ENCODE measurements around the gene TMEM97.

The TMEM97 gene

GRCh38 chr17:28365487-28365886, 46.5 kb downstream of the TMEM97 start:
- Histone ChIP-seq H3K9me3 (ENCODE audit: low read length) (no peaks in the 10 kb centered on the region), H3K27me3 (ENCODE audit: insufficient read depth, low read length) (no peaks in the 10 kb centered on the region), H3K79me2 (ENCODE audit: insufficient read depth, low read length) (no peaks in the 10 kb centered on the region), H3K27ac (ENCODE audit: low read depth, low read length, poor library complexity, severe bottlenecking) (no peak overlapping the region), H3K4me2 (ENCODE audit: low read length) (no peak overlapping the region), H3K4me1 (ENCODE audit: insufficient read depth, low read length, severe bottlenecking) (no peaks in the 10 kb centered on the region), H3K9me2 (ENCODE audit: low read depth, low read length) (no peaks in the 10 kb centered on the region), H3F3A (ENCODE audit: insufficient read depth, low read length) (no peaks in the 10 kb centered on the region; the same call in 1 of the 2 replicates), H4K20me1 (ENCODE audit: insufficient read depth, low read length) (no peaks in the 10 kb centered on the region), H2AFZ (ENCODE audit: low read length) (no peak overlapping the region), H3K9ac (ENCODE audit: low read length) (no peak overlapping the region), H3K4me3 (ENCODE audit: low read depth, low read length, poor library complexity, severe bottlenecking) (no peak overlapping the region), H3K36me3 (ENCODE audit: insufficient read depth, low read length) (peaks cover 29% of the 10 kb centered on the region)
- TF ChIP-seq EZH2 (IDR thresholded peaks at IDR 0.05; ENCODE audit: borderline replicate concordance, low read length) = no peak
- TF ChIP-seq CTCF (IDR thresholded peaks at IDR 0.05; ENCODE audit: low read length) = no peak

DNA sequence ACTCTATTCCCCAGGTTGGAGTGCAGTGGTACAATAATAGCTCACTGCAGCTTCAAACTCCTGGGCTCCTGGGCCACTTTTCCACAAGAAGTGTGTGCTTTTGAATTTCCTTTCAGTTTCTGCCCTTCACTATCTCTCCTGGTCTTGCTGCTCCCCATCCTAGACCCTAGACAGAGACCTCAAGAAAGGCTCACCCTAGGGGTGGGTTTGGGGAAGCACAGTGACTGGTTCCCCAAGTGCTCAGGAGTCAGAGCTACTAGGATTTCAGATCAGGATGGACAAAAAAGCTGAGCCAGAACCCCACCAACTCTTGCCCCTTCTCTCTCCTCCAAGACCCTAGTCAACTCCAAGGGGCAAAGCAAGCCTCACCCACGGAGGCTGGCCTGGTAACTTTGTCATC, 47.6 kb downstream of the TMEM97 start:
- TF ChIP-seq EZH2 (IDR thresholded peaks at IDR 0.05; ENCODE audit: borderline replicate concordance, low read length) (no peak), CTCF (IDR thresholded peaks at IDR 0.05; ENCODE audit: low read length) (no peak)
- no peak overlapping the region for H3K4me2 ChIP-seq (ENCODE audit: low read length)
- no peaks in the 10 kb centered on the region for H3K79me2 ChIP-seq (ENCODE audit: insufficient read depth, low read length)
- H3K4me3 ChIP-seq (ENCODE audit: low read depth, low read length, poor library complexity, severe bottlenecking) = no peak overlapping the region
- peaks cover 18% of the 10 kb centered on the region; the same call in 1 of the 2 replicates for H3K36me3 ChIP-seq (ENCODE audit: insufficient read depth, low read length)
- no peak overlapping the region for H3K27ac ChIP-seq (ENCODE audit: low read depth, low read length, poor library complexity, severe bottlenecking)
- H3K4me1 ChIP-seq (ENCODE audit: insufficient read depth, low read length, severe bottlenecking) = no peaks in the 10 kb centered on the region
- H4K20me1 ChIP-seq (ENCODE audit: insufficient read depth, low read length) = no peaks in the 10 kb centered on the region
- H2AFZ ChIP-seq (ENCODE audit: low read length) = no peak overlapping the region
- no peaks in the 10 kb centered on the region; the same call in 1 of the 2 replicates for H3F3A ChIP-seq (ENCODE audit: insufficient read depth, low read length)
- no peaks in the 10 kb centered on the region for H3K9me3 ChIP-seq (ENCODE audit: low read length)
- H3K9ac ChIP-seq (ENCODE audit: low read length) = no peak overlapping the region
- no peaks in the 10 kb centered on the region for H3K27me3 ChIP-seq (ENCODE audit: insufficient read depth, low read length)
- H3K9me2 ChIP-seq (ENCODE audit: low read depth, low read length) = no peaks in the 10 kb centered on the region

DNA sequence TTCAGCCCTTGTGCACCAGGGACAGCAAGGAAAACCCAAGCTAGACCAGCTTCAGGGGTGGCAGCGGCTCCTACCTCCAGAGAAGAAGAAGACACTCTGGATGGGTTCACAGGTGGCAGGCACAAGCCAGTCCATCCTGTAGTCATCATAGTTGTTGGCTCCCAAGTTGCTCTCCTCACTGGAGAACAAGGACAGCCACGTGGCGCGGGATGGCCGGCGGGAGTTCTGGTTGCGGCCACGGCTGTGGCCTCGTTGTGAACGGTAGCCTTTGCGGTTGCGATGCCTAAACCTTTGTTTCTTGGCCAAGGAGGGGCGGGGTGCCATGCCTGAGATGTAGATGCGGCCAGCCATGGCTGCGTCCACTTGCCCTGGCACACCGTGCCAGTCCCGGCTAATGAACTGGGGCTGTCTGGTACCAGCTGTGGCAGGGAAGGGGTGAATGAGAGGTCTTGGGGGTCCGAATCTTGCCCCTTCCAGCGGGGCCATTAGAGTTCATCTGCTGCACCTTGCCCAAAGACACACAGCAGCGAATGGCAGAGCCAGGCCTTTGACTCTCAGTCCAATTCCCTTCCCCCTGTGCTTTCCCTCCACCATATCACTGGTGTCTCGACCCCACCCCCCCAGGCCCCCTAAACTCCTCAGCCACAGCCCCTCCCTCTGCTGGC, 48.8 kb downstream of the TMEM97 start:
- Histone ChIP-seq H4K20me1 (ENCODE audit: insufficient read depth, low read length) (no peaks in the 10 kb centered on the region), H3K9ac (ENCODE audit: low read length) (no peak overlapping the region)
- no peak for TF ChIP-seq CTCF (IDR thresholded peaks at IDR 0.05; ENCODE audit: low read length)
- TF ChIP-seq EZH2 (IDR thresholded peaks at IDR 0.05; ENCODE audit: borderline replicate concordance, low read length) = no peak

More for the DNA sequence above, 48.8 kb downstream of the TMEM97 start:
- no peaks in the 10 kb centered on the region for H3K9me2 ChIP-seq (ENCODE audit: low read depth, low read length)
- no peaks in the 10 kb centered on the region for H3K9me3 ChIP-seq (ENCODE audit: low read length)
- no peak overlapping the region for H2AFZ ChIP-seq (ENCODE audit: low read length)
- peaks cover 12% of the 10 kb centered on the region for H3K4me1 ChIP-seq (ENCODE audit: insufficient read depth, low read length, severe bottlenecking)
- H3K27ac ChIP-seq (ENCODE audit: low read depth, low read length, poor library complexity, severe bottlenecking) = no peak overlapping the region
- H3K4me2 ChIP-seq (ENCODE audit: low read length) = no peak overlapping the region
- H3K36me3 ChIP-seq (ENCODE audit: insufficient read depth, low read length) = peaks cover 9% of the 10 kb centered on the region; the same call in 1 of the 2 replicates
- no peaks in the 10 kb centered on the region; the same call in 1 of the 2 replicates for H3F3A ChIP-seq (ENCODE audit: insufficient read depth, low read length)
- no peaks in the 10 kb centered on the region for H3K79me2 ChIP-seq (ENCODE audit: insufficient read depth, low read length)
- no peak overlapping the region for H3K4me3 ChIP-seq (ENCODE audit: low read depth, low read length, poor library complexity, severe bottlenecking)
- peaks cover 3% of the 10 kb centered on the region; the same call in 1 of the 2 replicates for H3K27me3 ChIP-seq (ENCODE audit: insufficient read depth, low read length)

All from OCI-LY1 (cell line).